ENCODE results near the gene FAM174C.

GRCh38 chr19:1279782-1280341, 4.5 kb downstream of the FAM174C start:
- no peak for TF ChIP-seq EZH2 (IDR thresholded peaks at IDR 0.05; ENCODE audit: borderline replicate concordance, low read length)
- TF ChIP-seq CTCF (IDR thresholded peaks at IDR 0.05; ENCODE audit: low read length) = peak; percentile 94

All from OCI-LY1 (cell line).